Endometrium (tissue), 2 donors: ENCODE results near the gene VPREB1.
"Not testable (repeated sequence)": the region's sequence is repeated elsewhere in the genome, so short reads cannot be mapped to it uniquely, and the experiment has no call there.

Experiments
- FAIRE-seq: peaks from 2 replicates; lab custom pipeline; 2012; peaks lifted over from hg19 to GRCh38; lab: Jason Lieb, UNC
- donor health status: control.
- donor health status: control.

The VPREB1 gene

DNA sequence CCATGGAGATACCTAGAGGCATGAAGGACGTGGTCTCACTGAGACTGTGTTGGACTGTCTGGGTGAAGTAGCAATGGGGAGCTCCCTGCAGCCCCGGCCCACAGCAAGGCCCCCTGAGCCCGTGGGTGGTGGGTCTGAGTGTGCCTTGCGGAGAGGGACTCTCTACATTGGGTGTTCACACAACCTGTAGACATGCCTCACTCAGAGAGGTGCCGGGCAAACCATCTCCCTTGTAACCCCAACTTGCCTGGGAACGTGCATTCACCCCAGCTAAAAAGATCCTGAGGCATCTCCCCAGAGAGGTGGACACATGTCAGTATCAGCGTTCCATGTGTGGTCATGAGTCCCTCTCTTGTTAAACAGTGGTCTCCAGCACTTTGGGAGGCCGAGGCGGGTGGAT, 2.1 kb downstream of the VPREB1 start:
- FAIRE-seq: no peak

- no peak for FAIRE-seq
Measured at GRCh38 chr22:22248878-22249277, 4.3 kb downstream of the VPREB1 start.

DNA sequence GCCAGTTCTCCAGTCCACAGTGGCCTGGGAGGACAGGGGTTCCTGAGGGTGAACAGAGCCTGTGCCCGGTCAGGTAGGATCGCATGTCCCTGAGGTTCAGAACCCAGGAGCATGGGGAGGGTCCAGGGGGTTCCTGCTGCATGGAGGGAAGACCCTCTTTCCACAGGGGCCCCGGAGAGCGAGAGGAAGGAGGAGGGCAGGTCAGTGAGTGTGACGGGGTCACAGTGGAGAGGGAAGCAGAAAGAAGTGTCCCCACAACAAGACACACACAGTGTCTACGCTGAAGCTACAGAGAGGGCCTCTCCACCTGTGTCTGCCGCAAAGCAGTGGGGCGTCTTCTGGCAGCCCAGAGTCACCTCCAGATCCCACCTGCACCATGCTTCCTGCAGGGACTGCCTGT, 6.1 kb downstream of the VPREB1 start:
- FAIRE-seq: not testable (repeated sequence)

- not testable (repeated sequence) for FAIRE-seq
Measured at GRCh38 chr22:22256133-22256532, 11.5 kb downstream of the VPREB1 start.

DNA sequence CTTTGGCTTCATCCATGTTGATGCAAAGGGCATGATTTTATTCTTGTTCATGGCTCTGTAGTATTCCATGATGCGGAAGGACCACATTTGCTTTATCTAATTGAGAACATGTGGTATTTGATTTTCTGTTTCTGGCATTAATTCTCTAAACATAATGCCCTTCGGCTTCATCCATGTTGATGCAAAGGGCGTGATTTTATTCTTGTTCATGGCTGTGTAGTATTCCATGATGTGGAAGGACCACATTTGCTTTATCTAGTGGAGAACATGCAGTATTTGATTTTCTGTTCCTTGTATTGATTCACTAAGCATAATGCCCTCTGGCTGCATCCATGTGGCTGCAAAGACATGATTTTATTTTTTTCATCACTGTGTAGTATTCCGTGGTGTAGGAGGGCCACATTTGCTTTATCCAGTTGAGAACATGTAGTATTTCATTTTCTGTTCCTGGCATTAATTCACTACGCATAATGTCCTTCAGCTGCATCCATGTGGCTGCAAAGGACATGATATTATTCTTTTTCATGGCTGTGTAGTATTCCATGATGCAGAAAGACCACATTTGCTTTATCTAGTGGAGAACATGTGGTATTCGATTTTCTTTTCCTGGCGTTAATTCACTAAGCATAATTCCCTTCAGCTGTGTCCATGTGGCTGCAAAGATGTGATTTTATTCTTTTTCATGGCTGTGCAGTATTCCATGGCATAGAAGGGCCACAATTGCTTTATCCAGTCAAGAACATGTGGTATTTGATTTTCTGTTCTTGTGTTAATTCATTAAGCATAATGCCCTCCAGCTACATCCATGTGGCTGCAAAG, 14.2 kb downstream of the VPREB1 start:
- FAIRE-seq: not testable (repeated sequence)

GRCh38 chr22:22260169-22260568, 15.6 kb downstream of the VPREB1 start:
- FAIRE-seq: not testable (repeated sequence)

GRCh38 chr22:22260586-22260985, 16.0 kb downstream of the VPREB1 start:
- FAIRE-seq: not testable (repeated sequence)

DNA sequence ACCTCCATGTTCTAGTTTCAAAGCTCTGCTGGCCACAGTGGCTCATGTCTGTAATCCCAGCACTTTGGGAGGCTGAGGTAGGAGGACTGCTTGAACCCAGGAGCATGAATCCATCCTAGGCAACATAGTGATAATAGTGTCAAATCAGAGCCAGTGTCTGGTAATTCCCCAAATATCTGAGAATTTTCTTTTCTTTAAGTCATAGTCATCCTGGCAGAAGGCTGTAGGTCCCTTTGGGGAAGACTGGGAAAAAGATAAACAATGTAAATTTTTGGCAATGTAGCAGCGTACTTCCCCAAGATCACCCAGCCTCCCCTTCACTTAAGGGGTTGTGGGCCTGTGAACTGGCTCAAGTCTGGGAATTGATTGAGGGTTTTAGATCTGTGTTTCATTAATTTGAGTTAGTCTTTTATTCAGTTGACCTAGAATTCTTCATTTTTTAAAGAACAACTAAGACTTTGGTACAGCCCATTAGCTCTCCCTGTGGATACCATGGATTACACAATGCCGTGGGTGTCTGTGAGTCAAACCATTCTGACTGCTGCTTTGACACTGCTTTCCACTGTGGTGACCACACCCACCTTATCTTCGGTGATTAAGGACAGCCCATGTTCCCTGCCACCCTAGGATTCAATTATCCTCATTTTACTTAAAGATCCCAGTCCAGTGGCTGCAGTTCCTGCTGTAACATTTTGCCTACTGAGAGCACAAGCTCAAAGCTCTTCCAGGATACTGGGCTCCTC, 17.9 kb downstream of the VPREB1 start:
- FAIRE-seq: not testable (repeated sequence)

- not testable (repeated sequence) for FAIRE-seq
Measured at GRCh38 chr22:22263823-22264222, 19.2 kb downstream of the VPREB1 start.

DNA sequence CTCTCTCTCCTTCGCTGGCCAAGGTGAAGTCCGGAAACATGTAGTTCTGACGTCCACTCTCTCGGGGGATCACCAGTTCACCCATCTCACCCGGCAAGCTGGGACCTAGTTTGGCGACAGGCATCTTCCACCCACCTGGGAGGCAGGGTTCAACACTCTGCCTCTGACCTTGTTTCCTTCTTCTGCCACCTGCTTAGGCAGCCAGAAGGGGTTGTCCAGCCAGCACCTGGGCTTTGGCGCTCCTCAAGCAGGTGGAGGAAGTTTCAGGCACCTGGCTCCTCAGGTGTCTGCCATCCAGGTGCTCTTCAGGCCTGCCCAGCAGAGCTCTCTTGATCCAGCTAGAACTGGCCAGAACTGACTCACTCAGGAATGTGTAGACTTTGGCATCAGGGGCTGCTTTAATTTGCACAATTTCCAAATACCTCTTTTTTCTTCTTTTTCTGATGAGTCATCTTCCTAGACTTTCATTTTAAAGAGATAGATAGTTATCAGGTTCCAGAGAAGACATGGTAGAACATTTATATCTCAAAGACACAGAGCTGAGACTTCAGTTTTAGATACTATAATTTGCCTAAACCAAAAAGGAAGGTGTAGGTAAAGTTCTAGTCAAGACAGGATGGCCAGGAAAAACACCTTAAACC, 25.6 kb downstream of the VPREB1 start:
- FAIRE-seq: not testable (repeated sequence)

DNA sequence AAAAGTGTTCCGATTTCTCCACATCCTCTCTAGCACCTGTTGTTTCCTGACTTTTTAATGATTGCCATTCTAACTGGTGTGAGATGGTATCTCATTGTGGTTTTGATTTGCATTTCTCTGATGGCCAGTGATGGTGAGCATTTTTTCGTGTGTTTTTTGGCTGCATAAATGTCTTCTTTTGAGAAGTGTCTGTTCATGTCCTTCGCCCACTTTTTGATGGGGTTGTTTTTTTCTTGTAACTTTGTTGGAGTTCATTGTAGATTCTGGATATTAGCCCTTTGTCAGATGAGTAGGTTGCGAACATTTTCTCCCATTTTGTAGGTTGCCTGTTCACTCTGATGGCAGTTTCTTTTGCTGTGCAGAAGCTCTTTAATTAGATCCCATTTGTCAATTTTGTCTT, 32.8 kb downstream of the VPREB1 start:
- FAIRE-seq: not testable (repeated sequence)

GRCh38 chr22:22284962-22285756, 40.6 kb downstream of the VPREB1 start:
- not testable (repeated sequence) for FAIRE-seq

DNA sequence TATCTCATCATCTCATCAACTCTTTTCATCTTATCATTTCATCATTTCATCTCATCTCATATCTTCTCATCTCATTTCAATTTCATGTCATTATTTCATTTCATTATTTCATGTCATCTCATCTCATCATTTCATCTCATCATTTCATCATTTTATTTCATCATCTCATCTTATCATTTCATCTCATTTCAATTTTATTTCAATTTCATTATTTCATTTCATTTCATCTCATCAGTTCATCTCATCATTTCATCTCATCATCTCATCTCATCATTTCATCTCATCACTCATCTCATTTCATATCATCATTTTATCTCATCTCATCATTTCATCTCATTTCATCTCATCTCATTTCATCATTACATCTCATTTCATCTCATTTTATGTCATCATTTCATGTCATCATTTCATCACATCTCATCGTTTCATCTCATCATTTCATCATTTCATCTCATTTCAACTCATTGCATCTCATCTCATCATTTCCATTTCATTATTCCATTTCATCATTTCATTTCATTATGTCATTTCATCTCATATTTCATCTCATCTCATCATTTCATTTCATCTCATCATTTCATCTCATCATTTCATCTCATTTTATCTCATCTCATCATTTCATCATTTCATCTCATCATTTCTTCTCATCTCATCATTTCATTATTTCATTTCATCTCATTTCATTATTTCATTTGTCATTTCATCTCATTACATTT, 42.0 kb downstream of the VPREB1 start:
- FAIRE-seq: not testable (repeated sequence)

GRCh38 chr22:22287106-22287626, 42.6 kb downstream of the VPREB1 start:
- FAIRE-seq: not testable (repeated sequence)

GRCh38 chr22:22289666-22290065, 45.1 kb downstream of the VPREB1 start:
- not testable (repeated sequence) for FAIRE-seq

GRCh38 chr22:22291129-22291806, 46.7 kb downstream of the VPREB1 start:
- not testable (repeated sequence) for FAIRE-seq

- FAIRE-seq: not testable (repeated sequence)
Measured at GRCh38 chr22:22292656-22293055, 48.1 kb downstream of the VPREB1 start.

GRCh38 chr22:22293436-22293835, 48.9 kb downstream of the VPREB1 start:
- FAIRE-seq: not testable (repeated sequence)

DNA sequence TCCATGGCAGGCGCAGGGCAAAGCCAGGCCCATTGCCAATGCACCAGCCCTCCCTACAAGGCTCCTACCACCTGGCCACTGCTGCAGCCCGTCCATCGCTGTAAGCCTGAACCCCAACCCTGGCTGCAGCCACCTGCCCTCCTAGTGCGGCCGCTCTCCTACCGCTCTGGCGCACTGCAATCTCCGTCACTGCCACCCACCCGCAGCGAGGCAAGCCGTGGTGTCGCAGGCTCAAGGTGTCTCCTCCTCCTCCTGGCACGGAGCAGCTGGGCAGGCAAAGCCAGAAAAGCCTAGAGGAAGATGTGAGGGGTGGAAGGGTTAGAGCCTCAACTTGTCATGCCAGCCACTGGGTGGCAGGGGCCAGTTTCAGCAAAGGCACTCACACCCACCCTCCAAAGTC, 50.1 kb downstream of the VPREB1 start:
- FAIRE-seq: not testable (repeated sequence)
